GM12872 (cell line): ENCODE data around the gene NSUN7.

ENCODE experiments used
- TF ChIP-seq, protein P1 (sequence below): IDR thresholded peaks from 3 replicates; pipeline ENCODE4 v1.5.1; 2011; ENCODE audit warnings: low read depth, mild to moderate bottlenecking, low read length, moderate library complexity; ENCODE audit not compliant: insufficient read depth

The NSUN7 gene

DNA sequence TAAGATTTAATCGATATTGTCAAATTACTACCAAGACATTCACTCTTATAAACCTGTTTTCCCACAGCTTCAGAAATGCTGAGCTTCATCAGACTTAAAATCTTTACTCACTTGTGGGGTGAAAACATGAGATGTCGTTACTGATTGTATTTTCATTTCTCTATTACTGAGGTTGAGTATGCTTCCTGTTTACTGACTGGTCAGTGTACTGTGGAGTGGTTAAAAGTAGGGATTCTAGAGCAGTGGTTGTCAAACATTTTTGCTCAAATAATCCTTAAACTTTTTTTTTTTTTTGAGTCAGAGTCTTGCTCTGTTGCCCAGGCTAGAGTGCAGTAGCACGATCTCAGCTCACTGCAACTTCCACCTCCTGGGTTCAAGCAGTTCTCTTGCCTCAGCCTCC lies 50.3 kb downstream of the NSUN7 start:
- TF ChIP-seq, protein P1, sequence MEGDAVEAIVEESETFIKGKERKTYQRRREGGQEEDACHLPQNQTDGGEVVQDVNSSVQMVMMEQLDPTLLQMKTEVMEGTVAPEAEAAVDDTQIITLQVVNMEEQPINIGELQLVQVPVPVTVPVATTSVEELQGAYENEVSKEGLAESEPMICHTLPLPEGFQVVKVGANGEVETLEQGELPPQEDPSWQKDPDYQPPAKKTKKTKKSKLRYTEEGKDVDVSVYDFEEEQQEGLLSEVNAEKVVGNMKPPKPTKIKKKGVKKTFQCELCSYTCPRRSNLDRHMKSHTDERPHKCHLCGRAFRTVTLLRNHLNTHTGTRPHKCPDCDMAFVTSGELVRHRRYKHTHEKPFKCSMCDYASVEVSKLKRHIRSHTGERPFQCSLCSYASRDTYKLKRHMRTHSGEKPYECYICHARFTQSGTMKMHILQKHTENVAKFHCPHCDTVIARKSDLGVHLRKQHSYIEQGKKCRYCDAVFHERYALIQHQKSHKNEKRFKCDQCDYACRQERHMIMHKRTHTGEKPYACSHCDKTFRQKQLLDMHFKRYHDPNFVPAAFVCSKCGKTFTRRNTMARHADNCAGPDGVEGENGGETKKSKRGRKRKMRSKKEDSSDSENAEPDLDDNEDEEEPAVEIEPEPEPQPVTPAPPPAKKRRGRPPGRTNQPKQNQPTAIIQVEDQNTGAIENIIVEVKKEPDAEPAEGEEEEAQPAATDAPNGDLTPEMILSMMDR, result no peak

DNA sequence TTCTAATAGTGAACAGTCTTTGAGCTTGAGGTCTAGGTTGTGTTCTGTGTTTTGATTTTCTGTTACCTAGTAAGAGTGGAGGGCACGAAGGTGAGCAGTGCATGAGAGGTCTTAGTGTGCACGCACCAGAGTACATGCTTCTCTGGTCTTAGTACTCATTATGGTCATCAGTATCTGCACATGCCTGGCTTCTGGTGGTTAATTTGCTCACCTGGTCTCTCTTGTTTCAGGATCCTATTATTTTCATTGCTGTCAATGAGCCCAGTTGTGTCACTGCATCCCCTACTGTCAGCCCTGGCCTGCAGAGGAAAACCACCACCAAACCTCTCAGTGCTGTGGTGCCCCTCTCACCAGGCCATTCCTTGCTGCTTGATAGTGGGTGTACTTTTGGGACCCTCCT lies 54.8 kb downstream of the NSUN7 start:
- TF ChIP-seq, protein P1, result no peak

DNA sequence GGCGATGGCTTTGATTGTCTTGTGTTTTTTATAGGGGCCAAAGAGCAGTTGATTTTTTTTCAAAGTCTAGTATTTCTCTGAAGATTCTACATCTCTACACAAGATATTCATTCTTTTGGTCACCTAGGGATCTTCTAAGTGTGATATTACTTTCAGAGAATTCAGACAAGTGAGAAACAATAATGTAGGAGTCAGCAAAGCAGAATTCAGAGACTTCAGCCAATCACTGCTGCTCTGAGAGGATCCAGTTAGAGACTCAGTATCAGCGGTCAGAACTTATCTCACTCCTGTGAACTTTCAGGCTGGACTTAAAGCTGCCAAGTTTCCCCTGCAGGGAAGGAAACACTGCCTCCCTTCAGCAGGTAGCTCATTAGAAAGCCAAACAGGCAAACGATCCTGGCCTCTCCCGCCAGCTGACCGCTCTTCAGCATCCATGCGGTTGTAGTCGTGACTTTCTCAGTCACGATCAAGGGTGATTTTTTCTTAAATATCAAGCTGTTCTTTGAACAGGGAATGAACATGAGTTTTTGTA lies 59.2 kb downstream of the NSUN7 start:
- TF ChIP-seq, protein P1, result no peak

DNA sequence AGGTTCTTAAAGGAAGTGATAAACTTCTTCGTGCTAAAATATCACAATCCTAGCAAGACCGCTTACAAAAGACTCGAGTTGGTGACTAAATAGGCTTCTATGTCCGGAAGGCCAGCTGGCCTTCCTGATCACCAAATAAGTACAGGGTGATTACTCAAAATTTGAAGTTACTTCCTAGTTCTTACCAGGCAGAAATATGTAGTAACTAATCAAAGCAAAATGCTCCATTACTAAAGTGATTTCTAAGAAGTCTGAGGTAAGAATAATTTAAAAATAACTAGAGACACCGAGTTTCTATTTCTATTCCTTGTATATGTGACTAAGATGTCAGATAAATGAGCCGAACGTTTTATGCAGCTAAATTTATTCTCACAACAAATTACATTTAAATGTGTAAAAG lies 62.2 kb downstream of the NSUN7 start:
- TF ChIP-seq, protein P1, result no peak

DNA sequence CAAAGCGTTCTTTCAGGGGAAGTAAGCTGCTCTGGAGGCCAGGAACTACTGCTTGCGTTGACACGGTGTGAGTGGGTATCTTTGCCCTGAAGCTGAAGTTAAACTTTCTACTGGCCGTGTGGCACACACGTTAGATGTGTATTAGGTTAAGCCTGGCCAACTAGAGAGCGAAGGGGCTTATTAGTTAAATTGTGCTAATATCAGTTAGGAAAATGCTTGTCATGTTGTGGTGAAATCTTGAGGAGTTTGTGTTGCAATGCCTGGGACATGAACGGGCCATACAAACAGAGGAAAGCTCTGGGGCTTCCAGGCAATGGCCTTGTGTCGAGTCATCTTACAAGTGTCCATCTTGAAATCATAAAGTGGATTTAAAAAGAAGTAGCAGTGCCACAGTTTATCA lies 62.6 kb downstream of the NSUN7 start:
- TF ChIP-seq, protein P1, result no peak

DNA sequence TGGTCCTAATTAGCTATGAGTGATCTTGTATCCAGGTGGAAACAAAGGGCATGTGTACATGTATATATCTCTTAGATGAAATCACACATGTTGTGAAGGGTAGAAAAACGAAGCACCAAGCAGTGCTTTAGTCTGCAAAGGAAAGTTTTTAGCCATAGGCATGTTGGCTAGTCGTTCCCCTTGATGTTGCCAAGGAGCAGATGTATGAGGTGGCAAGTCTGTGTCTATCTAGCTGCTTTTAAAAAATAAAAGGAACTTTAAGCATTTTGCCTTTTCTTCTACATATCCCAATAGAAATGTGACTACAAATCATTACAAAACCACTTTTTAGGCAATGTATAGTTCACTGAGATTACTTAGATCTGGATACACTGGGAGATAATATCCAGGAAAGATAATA lies 63.1 kb downstream of the NSUN7 start:
- TF ChIP-seq, protein P1, result no peak

DNA sequence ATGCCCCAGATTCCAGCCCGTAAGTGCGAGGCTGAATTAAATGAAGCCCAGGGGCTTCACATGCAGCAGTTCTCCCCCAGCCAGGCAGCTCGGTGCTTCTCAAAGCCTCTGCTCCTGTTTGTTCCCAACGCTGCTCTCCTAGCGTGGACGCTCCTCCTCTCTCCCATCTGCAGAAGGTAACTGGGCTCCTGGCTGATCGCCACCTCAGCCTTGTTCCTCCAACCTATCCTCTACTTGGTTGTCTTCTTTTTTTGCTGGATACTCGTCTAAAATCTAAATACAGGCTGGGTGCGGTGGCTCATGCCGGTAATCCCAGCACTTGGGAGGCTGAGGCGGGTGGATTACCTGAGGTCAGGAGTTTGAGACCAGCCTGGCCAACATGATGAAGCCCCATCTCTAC lies 70.3 kb downstream of the NSUN7 start:
- TF ChIP-seq, protein P1, result no peak
